Mesangial cell (primary cell): ENCODE measurements around the gene CASTOR1. TPM values are rescaled to one million over a fixed set of nuclear protein-coding genes. Genes with fewer than 3 reads are reported as not detected.

ENCODE experiments used
- total RNA-seq: library from RNA; depleted of rRNA; stranded (reverse); fragments of >200 nt; gene quantifications from 2 replicates; pipeline ENCODE4 v1.2.3, GENCODE V29; 2015

The CASTOR1 gene
- 7.3 and 13.3 TPM in 2 replicates for total RNA-seq

DNA sequence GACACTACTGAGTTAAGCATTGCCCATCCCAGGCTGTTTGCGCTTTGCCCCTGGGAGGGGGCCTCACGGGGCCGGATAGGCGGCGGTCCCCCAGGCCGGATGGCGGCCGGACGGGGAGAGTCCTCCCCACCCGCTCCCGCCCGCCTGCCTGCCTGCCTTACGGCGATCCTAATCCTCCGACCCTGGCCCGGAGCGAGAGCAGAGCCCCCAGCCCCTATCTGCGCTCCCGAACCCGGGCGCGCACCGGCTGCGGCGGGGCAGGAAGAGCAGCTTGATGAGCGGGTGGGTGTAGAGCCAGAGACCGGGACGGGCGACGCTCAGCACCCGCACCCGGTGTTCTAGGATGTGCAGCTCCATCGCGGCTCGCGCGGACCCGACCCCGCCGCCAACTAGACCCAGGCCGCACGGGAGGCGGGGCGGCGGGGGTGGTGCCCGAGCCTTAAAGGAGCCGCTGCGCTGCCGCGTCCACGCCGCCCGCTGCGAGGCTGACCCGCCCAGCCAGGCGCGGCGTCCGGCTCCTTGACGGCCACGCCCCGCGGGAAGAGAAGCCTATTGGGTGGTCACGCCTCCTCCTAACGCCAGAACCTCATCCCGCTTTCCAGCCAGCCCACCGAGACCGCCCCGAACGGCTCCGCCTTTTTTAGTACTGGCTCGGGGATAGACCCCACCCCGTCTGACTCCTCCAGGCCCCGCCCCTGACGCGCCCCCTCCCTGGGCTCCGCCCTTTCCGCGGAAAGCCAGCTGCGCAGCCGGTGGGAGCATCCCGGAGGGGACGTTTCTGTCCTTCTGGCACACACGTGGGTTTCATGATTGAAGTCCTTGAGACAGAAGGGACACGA is at the start of gene CASTOR1:
TSS of gene CASTOR1 (minus strand) at position 365 of the 839 bp plus-strand sequence. CDS start at position 357, 8 bp downstream.

DNA sequence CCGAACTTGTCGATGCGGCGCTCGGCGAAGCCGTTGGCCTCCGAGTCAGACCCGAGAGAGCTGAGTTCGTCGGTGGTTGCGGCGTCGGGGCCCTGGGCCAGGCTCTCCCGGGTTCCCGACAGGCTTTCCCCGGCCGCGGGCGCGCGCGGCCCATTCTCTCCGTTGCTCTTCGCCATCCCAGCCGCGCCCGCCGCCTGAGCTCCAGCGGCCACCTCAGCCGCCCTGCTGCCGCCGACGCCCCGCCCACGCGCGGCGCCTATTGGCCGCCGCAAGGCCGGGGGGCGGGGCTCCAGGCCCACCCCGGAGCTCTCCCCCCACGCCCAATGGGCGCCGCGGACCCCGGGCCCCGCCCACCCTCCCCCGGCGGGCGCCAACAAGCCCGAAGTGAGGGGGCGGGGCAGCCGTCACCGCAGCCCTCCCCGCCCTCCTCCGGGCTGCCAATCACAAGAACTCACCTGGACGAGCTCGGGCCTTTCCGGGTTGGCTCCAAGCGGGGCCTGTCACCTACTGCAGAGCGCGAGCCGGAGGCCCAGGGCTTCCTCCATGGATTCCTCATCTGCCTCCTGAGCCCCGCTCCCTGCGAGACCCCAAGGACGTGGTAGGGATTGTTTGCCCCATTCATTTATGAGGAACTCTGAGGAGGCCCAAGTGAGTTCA is 37.5 kb upstream of the CASTOR1 start, which contains the start of gene TBC1D10A:
TSS of gene TBC1D10A (minus strand) at position 236 of the 657 bp plus-strand sequence. CDS start at position 176, 60 bp downstream.

DNA sequence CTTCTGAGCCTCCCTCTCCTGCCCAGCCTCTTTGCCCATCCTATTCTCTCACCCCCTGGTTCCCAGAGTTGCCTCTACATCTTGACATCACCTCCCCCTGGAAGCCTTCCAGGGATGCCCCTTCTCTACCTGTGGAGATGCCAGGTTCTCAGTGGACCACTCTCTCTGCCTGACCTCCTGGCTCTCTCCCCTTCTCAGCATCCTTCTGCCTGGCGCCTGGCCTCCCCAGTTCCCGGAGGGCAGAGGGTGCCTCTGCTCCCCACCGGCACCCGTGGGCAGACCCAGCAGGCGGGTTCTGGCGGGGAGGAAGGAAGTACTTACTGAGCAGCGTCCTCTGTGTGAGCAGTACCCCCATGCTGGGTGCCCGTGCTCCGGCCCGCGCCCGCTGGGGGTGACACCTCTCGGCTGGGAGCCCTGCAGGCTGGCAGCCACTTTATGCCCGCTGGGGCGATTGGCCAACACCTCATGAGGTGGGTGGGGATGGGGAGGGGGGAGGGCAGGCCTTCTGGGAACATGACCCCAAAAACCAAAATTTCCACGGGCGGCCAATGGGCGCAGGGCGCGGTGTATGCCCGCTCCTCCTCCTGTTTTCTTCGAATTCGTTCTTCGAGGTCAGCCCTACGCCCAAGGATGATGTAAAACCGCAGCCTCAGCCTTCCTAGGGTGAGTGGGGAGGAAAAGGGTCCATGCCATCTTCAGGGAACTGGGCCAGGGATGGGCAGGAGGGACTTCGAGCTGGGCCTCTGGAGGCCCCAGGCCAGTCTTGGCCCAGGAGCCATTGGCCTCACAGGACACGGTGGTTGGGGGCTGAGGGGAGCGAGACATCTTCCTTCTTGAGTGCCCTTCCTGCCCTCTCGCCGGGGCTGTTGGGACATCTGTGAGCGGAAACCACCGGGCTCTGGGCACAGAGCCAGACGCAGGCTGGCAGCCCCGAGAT is 22.6 kb downstream of the CASTOR1 start, which contains the start of gene OSM:
TSS of gene OSM (minus strand) at position 407 of the 937 bp plus-strand sequence. CDS start at position 355, 52 bp downstream.

DNA sequence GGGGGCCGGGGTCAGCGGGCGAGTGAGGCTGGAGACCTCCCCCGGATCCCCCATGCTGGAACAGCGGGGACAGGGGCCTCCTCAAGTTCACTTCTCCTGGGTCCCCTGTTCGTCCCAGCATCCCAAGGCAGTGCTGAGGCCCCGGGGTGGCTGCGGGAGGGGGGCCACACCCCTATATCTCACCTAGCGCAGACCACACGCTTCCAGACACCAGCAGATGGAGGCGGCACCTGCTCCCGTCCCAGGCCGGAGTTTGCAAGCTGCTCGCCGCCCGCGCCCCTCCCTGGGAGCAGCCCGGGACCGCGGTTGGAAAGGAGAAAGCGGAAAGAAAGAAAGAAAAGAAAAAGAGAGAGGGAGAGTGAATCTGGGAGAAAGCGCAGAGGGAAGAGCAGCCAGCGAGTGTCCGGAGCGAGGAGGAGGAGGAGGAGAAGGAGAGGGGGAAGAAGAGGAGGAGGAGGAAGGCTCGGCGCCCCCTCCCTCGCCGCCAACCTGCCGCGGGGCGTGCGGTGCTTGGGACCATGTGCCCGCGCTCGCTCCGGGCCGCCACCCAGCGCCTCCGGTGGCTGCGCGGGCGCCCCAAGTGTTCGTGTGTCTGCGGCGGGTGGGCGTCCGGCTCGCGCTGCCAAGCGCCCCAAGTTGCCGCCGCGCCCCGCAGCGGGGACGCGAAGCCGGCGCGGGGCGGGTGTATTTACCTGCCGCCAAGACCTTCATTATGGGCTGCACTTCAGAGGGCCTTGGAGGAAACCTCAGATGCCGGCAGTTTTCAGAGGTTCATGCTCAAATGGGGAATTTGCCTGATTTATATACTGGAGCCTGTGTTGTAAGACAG is 43.1 kb downstream of the CASTOR1 start, which contains the start of gene LIF:
TSS of gene LIF (minus strand) at position 775 of the 829 bp plus-strand sequence. CDS start at position 711, 64 bp downstream.

Other genes starting within 250 kb of the CASTOR1 start
- gene HORMAD2, start 209.0 kb downstream of the CASTOR1 start, total RNA-seq = 0.51 TPM in 1 of 2 replicates, not detected in the other
- 42.5 and 60.8 TPM in 2 replicates for gene LIF, start 42.7 kb downstream of the CASTOR1 start, total RNA-seq
- not detected in 2 replicates for gene OSM, start 22.7 kb downstream of the CASTOR1 start, total RNA-seq
- gene TBC1D10A, start 37.4 kb upstream of the CASTOR1 start, total RNA-seq = 15.8 and 16.6 TPM in 2 replicates
- gene SF3A1, start 67.4 kb upstream of the CASTOR1 start, total RNA-seq = 49.6 and 50.7 TPM in 2 replicates
- gene CCDC157, start 67.5 kb upstream of the CASTOR1 start, total RNA-seq = 4.6 and 7.0 TPM in 2 replicates
- gene RNF215, start 97.9 kb upstream of the CASTOR1 start, total RNA-seq = 17.3 and 25.2 TPM in 2 replicates
- gene SEC14L2, start 107.5 kb upstream of the CASTOR1 start, total RNA-seq = 28.3 and 30.3 TPM in 2 replicates
- 15.5 and 75.1 TPM in 2 replicates for gene MTFP1, start 136.3 kb upstream of the CASTOR1 start, total RNA-seq
- not detected in 2 replicates for gene SEC14L3, start 182.5 kb upstream of the CASTOR1 start, total RNA-seq
- gene SEC14L4, start 216.2 kb upstream of the CASTOR1 start, total RNA-seq = not detected in 2 replicates